Loucy (cell line): ENCODE results near the gene ZNF382.

ENCODE experiments used
- H2AFZ ChIP-seq: fragments of 200-600 bp; sonication (generic); 2 replicates; pipeline ENCODE4 v1.6.0; 2016; ENCODE audit warnings: antibody characterized with exemption, mild to moderate bottlenecking, low read length, moderate library complexity
- H3F3A ChIP-seq: fragments of 200-600 bp; 2 replicates; pipeline ENCODE4 v1.6.0; 2016; ENCODE audit warnings: antibody characterized with exemption, low read depth, mild to moderate bottlenecking
- H3K27me3 ChIP-seq: fragments of 200-600 bp; sonication (generic); 2 replicates; pipeline ENCODE4 v1.6.1; 2014; ENCODE audit warnings: low read length, mild to moderate bottlenecking; ENCODE audit not compliant: insufficient read depth, poor library complexity, severe bottlenecking
- H3K36me3 ChIP-seq: fragments of 200-600 bp; sonication (generic); 2 replicates; pipeline ENCODE4 v1.6.1; 2016; ENCODE audit warnings: low read length; ENCODE audit not compliant: insufficient read depth
- H3K4me1 ChIP-seq: fragments of 200-600 bp; sonication (generic); 2 replicates; pipeline ENCODE4 v1.5.1; 2014; ENCODE audit warnings: low read length, mild to moderate bottlenecking; ENCODE audit not compliant: insufficient read depth, poor library complexity, severe bottlenecking
- H3K4me2 ChIP-seq: fragments of 200-600 bp; sonication (generic); 2 replicates; pipeline ENCODE4 v1.6.0; 2014; ENCODE audit warnings: antibody characterized with exemption, low read length, low read depth, mild to moderate bottlenecking; ENCODE audit not compliant: poor library complexity, severe bottlenecking
- H3K4me3 ChIP-seq: fragments of 200-600 bp; sonication (generic); 2 replicates; pipeline ENCODE4 v1.5.1; 2014; ENCODE audit warnings: low read length, mild to moderate bottlenecking, mixed read lengths; ENCODE audit not compliant: poor library complexity, severe bottlenecking
- H3K79me2 ChIP-seq: fragments of 200-600 bp; sonication (generic); 2 replicates; pipeline ENCODE4 v1.6.1; 2014; ENCODE audit warnings: low read length; ENCODE audit not compliant: insufficient read depth
- H3K9ac ChIP-seq: fragments of 200-600 bp; sonication (generic); 2 replicates; pipeline ENCODE4 v1.6.0; 2014; ENCODE audit warnings: mild to moderate bottlenecking, low read depth, low read length, moderate library complexity; ENCODE audit not compliant: poor library complexity, severe bottlenecking
- H3K9me2 ChIP-seq: fragments of 200-600 bp; sonication (generic); replicated peaks from 2 replicates; pipeline ENCODE4 v1.6.1; 2016; ENCODE audit warnings: low read depth, low read length, mixed read lengths
- H3K9me3 ChIP-seq: fragments of 200-600 bp; sonication (generic); 2 replicates; pipeline ENCODE4 v1.6.1; 2014; ENCODE audit warnings: mild to moderate bottlenecking, antibody characterized with exemption, low read length, low read depth; ENCODE audit not compliant: insufficient read depth
- H4K20me1 ChIP-seq: fragments of 200-600 bp; sonication (generic); 2 replicates; pipeline ENCODE4 v1.6.0; 2014; ENCODE audit warnings: antibody characterized with exemption, low read length, mild to moderate bottlenecking; ENCODE audit not compliant: insufficient read depth, poor library complexity, severe bottlenecking
- CTCF ChIP-seq: fragments of 200-600 bp; sonication (generic); conservative IDR thresholded peaks from 2 replicates; pipeline ENCODE4 v1.5.1; 2014; ENCODE audit warnings: mild to moderate bottlenecking, antibody characterized with exemption, low read length
- EZH2phosphoT487 ChIP-seq: fragments of 200-600 bp; IDR thresholded peaks from 2 replicates; pipeline ENCODE4 v1.6.1; 2018; ENCODE audit warnings: antibody characterized with exemption, mild to moderate bottlenecking, moderate library complexity, borderline replicate concordance

The ZNF382 gene

DNA sequence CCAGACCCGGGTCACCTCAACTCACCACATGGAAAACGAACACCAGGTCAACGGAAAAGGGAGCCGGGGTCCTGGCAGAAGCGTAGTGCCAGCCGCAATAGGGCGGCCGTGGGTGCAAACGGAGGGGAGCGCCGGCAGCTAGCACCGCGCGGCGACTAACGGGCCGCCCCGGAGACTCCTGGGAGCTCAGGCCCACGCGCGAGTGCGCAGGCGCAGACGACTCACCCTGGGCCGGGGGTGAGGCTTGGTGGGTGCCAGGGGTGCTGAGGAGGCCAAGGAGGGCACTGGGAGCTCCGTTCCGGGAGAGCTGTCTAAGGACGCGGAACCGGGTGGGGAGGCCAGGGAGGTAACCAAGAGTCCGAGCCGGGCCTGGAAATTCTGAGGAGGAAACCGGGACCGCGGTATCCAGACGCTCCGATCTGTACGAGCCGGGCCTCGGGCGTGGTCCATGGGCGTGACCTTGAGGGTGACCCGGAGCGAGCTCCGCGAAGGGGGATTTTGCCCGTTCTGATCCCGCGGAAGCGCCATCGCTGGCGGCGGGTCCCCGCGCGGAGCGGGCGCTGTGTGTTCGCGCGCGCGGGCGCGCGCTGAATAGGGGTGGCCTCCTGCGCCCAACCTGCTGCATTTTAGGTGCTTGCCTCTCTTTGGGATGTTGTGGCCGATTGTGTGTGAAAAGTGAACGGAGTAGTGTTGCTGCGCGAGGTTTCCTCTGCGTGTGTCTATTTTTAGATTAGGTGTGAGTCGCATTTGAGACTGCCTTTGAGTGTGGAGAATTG is at the start of gene ZNF382:
Gene ZNF382, plus strand, starts transcription at position 213 of the 776 bp plus-strand sequence. CDS start 4,602 bp downstream, outside the sequence.
- Histone ChIP-seq H3K27me3 (no peaks in the 10 kb centered on the region), H3K4me3 (peak within 1 kb of the TSS; percentile 96), H2AFZ (peak within 1 kb of the TSS; percentile 100), H3K36me3 (no peaks in the 10 kb centered on the region), H3F3A (no peaks in the 10 kb centered on the region), H3K9me2 (no peaks in the 10 kb centered on the region), H3K4me2 (peak within 1 kb of the TSS; percentile 98), H4K20me1 (peaks cover 21% of the 10 kb centered on the region), H3K4me1 (peaks cover 23% of the 10 kb centered on the region), H3K9ac (peak within 1 kb of the TSS; percentile 88), H3K79me2 (peaks cover 51% of the 10 kb centered on the region), H3K9me3 (no peaks in the 10 kb centered on the region)
- TF ChIP-seq CTCF, result no peak
- no peak for TF ChIP-seq EZH2phosphoT487

DNA sequence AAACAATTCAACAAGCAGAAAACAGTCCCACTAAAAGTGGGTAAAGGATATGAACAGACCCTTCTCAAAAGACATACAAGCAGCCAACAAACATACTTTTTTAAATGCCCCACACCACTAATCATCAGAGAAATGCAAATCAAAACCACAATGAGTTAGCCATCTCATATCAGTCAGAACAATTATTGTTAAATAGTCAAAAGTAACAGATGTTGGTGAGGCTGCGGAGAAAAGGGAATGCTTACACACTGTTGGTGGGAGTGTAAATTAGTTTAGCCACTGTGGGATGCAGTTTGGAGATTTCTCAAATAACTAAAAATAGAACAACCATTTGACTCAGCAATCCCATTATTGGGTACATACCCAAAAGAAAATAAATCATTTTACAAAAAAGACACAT is 40.7 kb upstream of the ZNF382 start:
- Histone ChIP-seq H3K9me2 (no peaks in the 10 kb centered on the region), H3K36me3 (peaks cover 6% of the 10 kb centered on the region; the same call in 1 of the 2 replicates), H3K4me3 (no peak overlapping the region), H3K9ac (no peak overlapping the region), H3K4me1 (peaks cover 7% of the 10 kb centered on the region), H4K20me1 (no peaks in the 10 kb centered on the region), H3K9me3 (no peaks in the 10 kb centered on the region), H3K79me2 (peaks cover 19% of the 10 kb centered on the region; the same call in 1 of the 2 replicates), H2AFZ (no peak overlapping the region), H3K4me2 (no peak overlapping the region), H3K27me3 (no peaks in the 10 kb centered on the region), H3F3A (no peaks in the 10 kb centered on the region)
- TF ChIP-seq CTCF, result no peak

DNA sequence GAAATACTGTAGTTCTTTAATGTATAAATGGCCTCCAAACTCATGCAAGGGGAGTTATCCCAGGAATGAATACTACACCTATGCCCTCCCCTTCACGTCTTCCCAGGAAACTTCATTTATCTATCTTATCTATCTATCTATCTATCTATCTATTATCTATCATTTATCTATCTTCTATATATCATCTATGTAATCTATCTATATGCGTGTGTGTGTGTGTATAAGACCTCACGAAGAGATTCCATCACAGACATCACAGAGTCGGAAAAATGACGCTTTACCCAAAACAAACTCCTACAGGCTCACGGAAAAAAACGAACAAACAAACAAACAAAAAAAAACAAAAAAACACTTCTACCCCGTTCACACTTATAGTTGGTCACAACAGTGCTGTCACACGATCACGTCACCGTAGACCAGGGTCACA is 32.5 kb upstream of the ZNF382 start:
- Histone ChIP-seq H3K4me1 (peaks cover 25% of the 10 kb centered on the region), H2AFZ (peak overlapping the region; percentile 99), H3K36me3 (no peaks in the 10 kb centered on the region; the same call in 1 of the 2 replicates), H3K4me3 (peak overlapping the region; percentile 99), H3K79me2 (peaks cover 49% of the 10 kb centered on the region), H3K4me2 (peak overlapping the region; percentile 75), H3K9me3 (no peaks in the 10 kb centered on the region), H3K9ac (peak overlapping the region; percentile 82), H3F3A (no peaks in the 10 kb centered on the region), H4K20me1 (peaks cover 10% of the 10 kb centered on the region), H3K27me3 (no peaks in the 10 kb centered on the region), H3K9me2 (no peaks in the 10 kb centered on the region)
- no peak for TF ChIP-seq EZH2phosphoT487
- no peak for TF ChIP-seq CTCF
